DND-41 (cell line): Measurements from ENCODE around the gene OR52I1.

Source experiments
- CTCF ChIP-seq: IDR thresholded peaks from 2 replicates; pipeline ENCODE4 v1.5.1; 2012; ENCODE audit warnings: borderline replicate concordance, low read length, moderate library complexity, mild to moderate bottlenecking; ENCODE audit not compliant: poor library complexity, severe bottlenecking; ENCODE audit errors: extremely low read depth
- EZH2 ChIP-seq: IDR thresholded peaks from 3 replicates; pipeline ENCODE4 v1.6.1; 2012; ENCODE audit warnings: borderline replicate concordance, low read depth, mild to moderate bottlenecking, moderate library complexity, low read length, inconsistent platforms; ENCODE audit not compliant: severe bottlenecking

- no peak for TF ChIP-seq CTCF
- TF ChIP-seq EZH2 = no peak
Observed at GRCh38 chr11:4611986-4612385, 18.1 kb downstream of the OR52I1 start.
